ENCODE measurements around the gene KIF12. TPM values are rescaled to one million over a fixed set of nuclear protein-coding genes. Genes with fewer than 3 reads are reported as not detected.

Gene KIF12
- total and polyA plus RNA-seq, 2 donors (not counting 1 experiment from before 2014, with no cell fraction given), result not detected

DNA sequence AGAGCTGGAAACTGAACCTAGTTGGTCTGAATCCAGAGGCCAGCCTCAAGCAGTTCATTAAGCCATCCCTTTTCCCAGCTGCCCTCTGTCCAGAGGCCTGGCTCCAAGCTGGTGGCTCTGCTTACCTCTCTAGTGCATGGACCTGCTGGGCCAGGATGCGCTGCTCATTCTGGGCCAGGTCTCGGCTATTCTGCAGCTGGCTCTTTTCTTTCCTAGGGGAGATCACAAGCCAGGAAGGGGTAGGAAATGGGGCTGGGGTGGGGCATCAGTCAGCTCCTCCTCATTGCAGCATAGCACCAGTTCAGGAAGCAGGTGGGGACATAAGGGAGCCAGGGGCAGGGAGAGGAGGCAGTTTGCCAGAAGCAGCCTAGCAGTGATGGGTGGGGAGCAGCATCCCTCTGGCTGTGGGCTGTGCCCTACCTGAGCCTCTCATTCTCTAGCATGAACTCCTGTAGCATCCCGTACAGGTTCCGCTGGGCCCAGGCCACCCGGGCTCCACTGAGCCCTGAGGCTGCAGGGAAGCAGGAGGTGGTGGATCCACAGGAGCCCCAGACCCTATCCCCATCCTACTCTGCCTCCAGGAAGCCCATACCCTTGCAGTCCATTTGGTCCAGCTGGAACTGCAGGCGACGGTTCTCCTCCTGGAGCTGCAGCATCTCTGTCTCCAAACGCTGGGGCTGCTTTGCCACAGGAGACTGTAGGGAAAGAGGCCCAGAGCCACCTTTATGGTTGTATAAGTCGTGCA lies 5.2 kb downstream of the KIF12 start:
- TF ChIP-seq, protein P1, sequence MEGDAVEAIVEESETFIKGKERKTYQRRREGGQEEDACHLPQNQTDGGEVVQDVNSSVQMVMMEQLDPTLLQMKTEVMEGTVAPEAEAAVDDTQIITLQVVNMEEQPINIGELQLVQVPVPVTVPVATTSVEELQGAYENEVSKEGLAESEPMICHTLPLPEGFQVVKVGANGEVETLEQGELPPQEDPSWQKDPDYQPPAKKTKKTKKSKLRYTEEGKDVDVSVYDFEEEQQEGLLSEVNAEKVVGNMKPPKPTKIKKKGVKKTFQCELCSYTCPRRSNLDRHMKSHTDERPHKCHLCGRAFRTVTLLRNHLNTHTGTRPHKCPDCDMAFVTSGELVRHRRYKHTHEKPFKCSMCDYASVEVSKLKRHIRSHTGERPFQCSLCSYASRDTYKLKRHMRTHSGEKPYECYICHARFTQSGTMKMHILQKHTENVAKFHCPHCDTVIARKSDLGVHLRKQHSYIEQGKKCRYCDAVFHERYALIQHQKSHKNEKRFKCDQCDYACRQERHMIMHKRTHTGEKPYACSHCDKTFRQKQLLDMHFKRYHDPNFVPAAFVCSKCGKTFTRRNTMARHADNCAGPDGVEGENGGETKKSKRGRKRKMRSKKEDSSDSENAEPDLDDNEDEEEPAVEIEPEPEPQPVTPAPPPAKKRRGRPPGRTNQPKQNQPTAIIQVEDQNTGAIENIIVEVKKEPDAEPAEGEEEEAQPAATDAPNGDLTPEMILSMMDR (conservative IDR thresholded peaks at IDR 0.05 in 1 of 2, IDR thresholded peaks at IDR 0.05 in 1 of 2; ENCODE audit: low read depth in 1 of 2, low read length in 2 of 2), result no peak
- TF ChIP-seq EZH2 (IDR thresholded peaks at IDR 0.05; ENCODE audit: low read length, missing control alignments), result no peak
- H4K20me1 ChIP-seq (ENCODE audit: control insufficient read depth, extremely low read depth, insufficient read depth, low read length), result no peaks in the 10 kb centered on the region
- H3K4me3 ChIP-seq (replicated peaks in 1 of 4; ENCODE audit: control extremely low read depth in 1 of 4, insufficient read depth in 1 of 4, low read depth in 3 of 4, low read length in 4 of 4), result no peak overlapping the region
- no peaks in the 10 kb centered on the region for H3K79me2 ChIP-seq (ENCODE audit: control insufficient read depth, insufficient read depth, low read length)
- no peaks in the 10 kb centered on the region for H3K9me3 ChIP-seq (ENCODE audit: control insufficient read depth, insufficient read depth, low read depth, low read length)
- H3K9ac ChIP-seq (ENCODE audit: insufficient read depth, low read length), result no peak overlapping the region
- H3K4me2 ChIP-seq (ENCODE audit: extremely low read depth, insufficient read depth, low read length), result no peak overlapping the region
- peaks cover 13% of the 10 kb centered on the region for H3K27me3 ChIP-seq (ENCODE audit: control insufficient read depth, insufficient read depth, low read length)
- DNase-seq (ENCODE audit: low read depth in 2 of 2), result no peak
- H2AFZ ChIP-seq (ENCODE audit: low read length), result no peak overlapping the region
- H3K27ac ChIP-seq (ENCODE audit: insufficient read depth, low read length), result no peak overlapping the region
- no peaks in the 10 kb centered on the region for H3K4me1 ChIP-seq (ENCODE audit: control insufficient read depth, extremely low read depth, insufficient read depth, low read length)
- no peaks in the 10 kb centered on the region for H3K36me3 ChIP-seq (ENCODE audit: control insufficient read depth, insufficient read depth, low read length)

DNA sequence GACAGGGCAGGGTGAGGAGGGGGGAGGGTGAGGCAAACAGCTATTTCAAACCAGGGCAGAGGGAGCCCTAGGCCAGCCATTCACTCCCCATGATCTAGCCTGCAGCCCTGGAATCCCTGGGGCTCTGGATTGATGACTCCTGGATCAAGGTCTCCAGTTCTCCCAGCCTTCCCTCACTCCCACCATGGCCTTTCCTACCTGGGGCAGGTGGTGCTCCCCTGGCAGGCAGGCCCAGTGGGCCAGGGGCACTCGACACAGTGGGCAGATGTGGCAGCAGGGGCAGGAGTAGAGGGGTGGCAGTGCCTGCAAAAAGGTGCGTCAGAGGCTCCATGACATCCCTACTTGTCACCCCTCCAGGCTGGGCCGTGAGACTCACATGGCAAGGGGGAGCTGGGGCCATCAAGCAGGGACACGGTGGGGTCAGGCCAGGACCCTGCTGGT lies 6.0 kb downstream of the KIF12 start:
- Histone ChIP-seq H3K36me3 (ENCODE audit: control insufficient read depth, insufficient read depth, low read length) (no peaks in the 10 kb centered on the region), H3K27ac (ENCODE audit: insufficient read depth, low read length) (no peak overlapping the region)
- no peak for DNase-seq (ENCODE audit: low read depth in 2 of 2)

DNA sequence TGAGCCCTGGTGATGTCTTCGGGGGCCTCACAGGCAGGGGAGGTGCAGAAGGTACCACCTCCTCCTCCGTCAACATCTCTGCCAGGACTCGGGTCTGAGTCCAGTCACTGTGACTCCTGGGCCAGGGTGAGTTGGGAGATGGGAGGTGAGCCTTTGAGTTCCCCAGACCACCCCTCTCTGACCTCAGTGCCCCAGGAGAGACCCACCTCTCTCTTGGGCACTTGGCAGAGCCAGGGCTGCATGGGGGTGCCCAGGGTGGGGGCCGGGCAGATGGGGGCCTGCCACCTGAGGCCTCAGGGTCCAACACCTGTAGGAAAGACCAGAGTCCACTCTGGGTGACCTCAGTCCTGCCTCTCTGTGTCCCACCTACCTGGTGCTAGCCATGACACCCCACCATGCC lies 6.8 kb downstream of the KIF12 start:
- Histone ChIP-seq H3K9me3 (ENCODE audit: control insufficient read depth, insufficient read depth, low read depth, low read length) (no peaks in the 10 kb centered on the region), H3K4me1 (ENCODE audit: control insufficient read depth, extremely low read depth, insufficient read depth, low read length) (no peaks in the 10 kb centered on the region), H3K9ac (ENCODE audit: insufficient read depth, low read length) (no peak overlapping the region), H3K79me2 (ENCODE audit: control insufficient read depth, insufficient read depth, low read length) (no peaks in the 10 kb centered on the region), H3K27ac (ENCODE audit: insufficient read depth, low read length) (no peak overlapping the region), H3K4me2 (ENCODE audit: extremely low read depth, insufficient read depth, low read length) (no peak overlapping the region), H2AFZ (ENCODE audit: low read length) (no peak overlapping the region), H3K27me3 (ENCODE audit: control insufficient read depth, insufficient read depth, low read length) (peaks cover 8% of the 10 kb centered on the region), H3K36me3 (ENCODE audit: control insufficient read depth, insufficient read depth, low read length) (no peaks in the 10 kb centered on the region), H4K20me1 (ENCODE audit: control insufficient read depth, extremely low read depth, insufficient read depth, low read length) (no peaks in the 10 kb centered on the region), H3K4me3 (replicated peaks in 1 of 4; ENCODE audit: control extremely low read depth in 1 of 4, insufficient read depth in 1 of 4, low read depth in 3 of 4, low read length in 4 of 4) (no peak overlapping the region)
- no peak for DNase-seq (ENCODE audit: low read depth in 2 of 2)
- no peak for TF ChIP-seq EZH2 (IDR thresholded peaks at IDR 0.05; ENCODE audit: low read length, missing control alignments)
- TF ChIP-seq, protein P1 (conservative IDR thresholded peaks at IDR 0.05 in 1 of 2, IDR thresholded peaks at IDR 0.05 in 1 of 2; ENCODE audit: low read depth in 1 of 2, low read length in 2 of 2), result no peak

More for the DNA sequence above, 6.0 kb downstream of the KIF12 start:
- H4K20me1 ChIP-seq (ENCODE audit: control insufficient read depth, extremely low read depth, insufficient read depth, low read length), result no peaks in the 10 kb centered on the region
- H3K4me1 ChIP-seq (ENCODE audit: control insufficient read depth, extremely low read depth, insufficient read depth, low read length), result no peaks in the 10 kb centered on the region
- no peak overlapping the region for H3K4me2 ChIP-seq (ENCODE audit: extremely low read depth, insufficient read depth, low read length)
- H3K79me2 ChIP-seq (ENCODE audit: control insufficient read depth, insufficient read depth, low read length), result no peaks in the 10 kb centered on the region
- no peak overlapping the region for H3K9ac ChIP-seq (ENCODE audit: insufficient read depth, low read length)
- no peak for TF ChIP-seq EZH2 (IDR thresholded peaks at IDR 0.05; ENCODE audit: low read length, missing control alignments)
- TF ChIP-seq, protein P1 (conservative IDR thresholded peaks at IDR 0.05 in 1 of 2, IDR thresholded peaks at IDR 0.05 in 1 of 2; ENCODE audit: low read depth in 1 of 2, low read length in 2 of 2), result no peak
- H3K9me3 ChIP-seq (ENCODE audit: control insufficient read depth, insufficient read depth, low read depth, low read length), result no peaks in the 10 kb centered on the region
- no peak overlapping the region for H2AFZ ChIP-seq (ENCODE audit: low read length)
- peaks cover 10% of the 10 kb centered on the region for H3K27me3 ChIP-seq (ENCODE audit: control insufficient read depth, insufficient read depth, low read length)
- H3K4me3 ChIP-seq (replicated peaks in 1 of 4; ENCODE audit: control extremely low read depth in 1 of 4, insufficient read depth in 1 of 4, low read depth in 3 of 4, low read length in 4 of 4), result no peak overlapping the region

All from fibroblast of lung (primary cell).